ENCODE data around the gene SLX9. TPM values are rescaled to one million over a fixed set of nuclear protein-coding genes. Genes with fewer than 3 reads are reported as not detected.

Gene SLX9
- total RNA-seq, 4 donors from 2014 or later = 8.1 to 46.0 (median 16.6) TPM

GRCh38 chr21:44898011-44898488 is 41.8 kb upstream of the SLX9 start:
- Histone ChIP-seq H3K27me3 (no peaks in the 10 kb centered on the region), H3K4me3 (no peak overlapping the region), H3K27ac (peak overlapping the region in 1 of 4 donors; percentile 12), H3K9me3 (no peaks in the 10 kb centered on the region), H3K4me1 (peaks cover 0 to 3% (median 0%) of the 10 kb centered on the region in 4 donors), H3K36me3 (no peaks in the 10 kb centered on the region)
- intact Hi-C loops (cut with DNase I; ENCODE audit: low total_unique reads) (no loop called here), in situ Hi-C loops (cut with MboI; ENCODE audit: low pct_ligation_motif_present in 1 of 4, low pct_unique_long_range_greater_than_20kb in 1 of 4, low sequenced_read_pairs in 3 of 4) (no loop called here)
- 63 to 80% methylated on average over 1 to 11 of the region's 13 CpGs for WGBS, 2 donors (ENCODE audit: low coverage in 1 of 2)
- DNase-seq = no peak
- no peak for TF ChIP-seq CTCF (IDR thresholded peaks at IDR 0.05)
- TF ChIP-seq POLR2AphosphoS5 (IDR thresholded peaks at IDR 0.05) = no peak
- TF ChIP-seq EP300 (IDR thresholded peaks at IDR 0.05; ENCODE audit: low read depth) = no peak
- no peak for TF ChIP-seq POLR2A (IDR thresholded peaks at IDR 0.05)

DNA sequence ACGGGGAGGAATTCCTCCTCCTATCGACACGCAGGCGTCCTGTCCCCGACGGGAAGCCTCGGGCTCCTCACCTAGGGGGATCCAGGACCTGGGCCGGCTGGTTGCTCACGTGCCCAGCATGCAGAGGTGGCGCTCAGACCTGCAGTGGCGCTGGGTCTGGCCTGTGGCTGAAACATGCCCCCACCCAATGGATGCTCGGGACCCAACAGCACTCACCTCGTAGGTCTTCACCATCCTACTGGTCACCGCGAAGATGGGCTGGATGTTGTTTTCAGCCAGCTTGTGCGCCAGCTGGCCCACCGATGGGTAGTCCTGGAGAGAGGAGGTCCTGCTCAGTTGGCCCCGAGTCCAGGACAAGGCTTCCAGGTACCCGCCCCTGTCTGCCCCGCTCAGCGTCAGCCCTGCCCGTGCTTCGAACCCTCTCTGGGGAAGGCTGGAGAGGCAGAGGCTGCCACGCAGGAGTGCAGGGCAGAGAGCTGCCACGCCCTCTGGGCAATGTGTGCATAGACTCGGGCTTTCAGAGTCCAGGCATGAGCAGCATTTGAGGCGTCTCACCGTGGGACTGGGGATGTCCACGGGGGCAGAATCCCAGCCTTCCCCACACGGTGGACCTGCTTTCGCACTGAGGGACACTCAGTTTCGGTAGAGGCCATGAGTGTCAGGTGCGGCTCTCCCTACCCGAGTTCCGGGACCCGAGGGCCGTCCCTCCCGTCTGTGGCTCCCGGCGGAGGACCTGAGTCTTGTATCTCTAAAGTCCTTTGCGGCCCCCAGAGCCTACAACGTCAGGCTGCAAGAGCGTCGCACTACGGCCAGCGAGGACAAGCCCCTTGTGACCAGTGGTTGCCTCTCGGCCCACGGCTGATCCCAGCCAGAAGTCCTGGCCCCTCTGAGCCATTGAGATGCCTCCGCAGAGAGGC is 40.7 kb upstream of the SLX9 start:
- in situ Hi-C loops (cut with MboI; ENCODE audit: low pct_ligation_motif_present in 1 of 4, low pct_unique_long_range_greater_than_20kb in 1 of 4, low sequenced_read_pairs in 3 of 4) (no loop called here), intact Hi-C loops (cut with DNase I; ENCODE audit: low total_unique reads) (no loop called here)
- no peak for TF ChIP-seq POLR2AphosphoS5 (IDR thresholded peaks at IDR 0.05)
- TF ChIP-seq CTCF (IDR thresholded peaks at IDR 0.05) = no peak
- TF ChIP-seq EP300 (IDR thresholded peaks at IDR 0.05; ENCODE audit: low read depth) = no peak
- TF ChIP-seq POLR2A (IDR thresholded peaks at IDR 0.05) = no peak
- Histone ChIP-seq H3K4me3 (no peak overlapping the region), H3K9me3 (no peaks in the 10 kb centered on the region), H3K27ac (no peak overlapping the region), H3K36me3 (no peaks in the 10 kb centered on the region), H3K27me3 (no peaks in the 10 kb centered on the region), H3K4me1 (peaks cover 0 to 3% (median 0%) of the 10 kb centered on the region in 4 donors)
- DNase-seq = no peak
- WGBS, 2 donors (ENCODE audit: low coverage in 1 of 2) = 75 to 83% methylated on average over 1 to 49 of the region's 49 CpGs

- DNase-seq = no peak
- in situ Hi-C loops (cut with MboI; ENCODE audit: low pct_ligation_motif_present in 1 of 4, low pct_unique_long_range_greater_than_20kb in 1 of 4, low sequenced_read_pairs in 3 of 4) (no loop called here), intact Hi-C loops (cut with DNase I; ENCODE audit: low total_unique reads) (no loop called here)
- H3K4me1 ChIP-seq = peaks cover 0 to 3% (median 0%) of the 10 kb centered on the region in 4 donors
- no peaks in the 10 kb centered on the region for H3K27me3 ChIP-seq
- no peak overlapping the region for H3K27ac ChIP-seq
- no peak for TF ChIP-seq EP300 (IDR thresholded peaks at IDR 0.05; ENCODE audit: low read depth)
- TF ChIP-seq POLR2AphosphoS5 (IDR thresholded peaks at IDR 0.05) = no peak
- TF ChIP-seq POLR2A (IDR thresholded peaks at IDR 0.05) = no peak
- WGBS, 2 donors (ENCODE audit: low coverage in 1 of 2) = 77% methylated on average over 37 of the region's 37 CpGs; no CpG with 5 or more reads in 1 of the 2 donors
- H3K36me3 ChIP-seq = no peaks in the 10 kb centered on the region
- no peaks in the 10 kb centered on the region for H3K9me3 ChIP-seq
- H3K4me3 ChIP-seq = no peak overlapping the region
Observed at GRCh38 chr21:44899768-44900558, 39.9 kb upstream of the SLX9 start.

DNA sequence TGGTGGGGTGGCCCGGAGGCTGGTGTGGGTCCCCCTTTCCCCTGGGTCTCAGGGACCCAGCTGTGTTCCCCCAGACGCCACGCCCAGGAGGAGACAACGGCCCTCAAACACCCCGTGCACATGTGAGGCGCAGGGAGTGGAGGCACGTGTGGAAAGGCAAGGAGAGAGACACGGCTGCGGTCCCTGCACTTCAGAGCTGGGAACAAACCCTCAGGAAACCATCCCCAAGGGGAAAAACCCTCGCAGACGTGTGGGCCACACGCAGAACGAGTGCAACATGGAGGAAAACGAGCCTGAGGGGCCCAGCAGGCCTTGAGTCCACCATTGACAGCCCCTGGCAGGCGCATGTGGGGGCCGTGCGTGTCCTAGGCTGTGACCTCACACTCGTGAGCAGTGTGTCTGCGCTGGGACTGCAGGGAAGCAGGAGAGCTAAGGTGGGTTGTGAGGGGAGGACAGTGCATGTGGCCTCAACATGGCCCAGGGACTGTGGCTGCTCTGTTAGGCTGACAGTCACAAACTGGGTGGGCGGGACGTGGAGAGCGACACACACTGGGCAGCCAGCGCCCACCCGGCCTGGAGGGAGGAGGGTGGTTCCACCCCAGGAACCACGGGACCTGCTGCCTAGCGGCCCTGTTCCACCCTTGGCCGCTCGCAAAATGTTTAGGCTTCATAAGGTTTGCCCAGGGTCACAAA is 39.1 kb upstream of the SLX9 start:
- no peak for DNase-seq
- Histone ChIP-seq H3K4me3 (no peak overlapping the region), H3K4me1 (peaks cover 0 to 3% (median 0%) of the 10 kb centered on the region in 4 donors), H3K27me3 (no peaks in the 10 kb centered on the region), H3K9me3 (no peaks in the 10 kb centered on the region), H3K36me3 (no peaks in the 10 kb centered on the region), H3K27ac (no peak overlapping the region)
- in situ Hi-C loops (cut with MboI; ENCODE audit: low pct_ligation_motif_present in 1 of 4, low pct_unique_long_range_greater_than_20kb in 1 of 4, low sequenced_read_pairs in 3 of 4) (no loop called here), intact Hi-C loops (cut with DNase I; ENCODE audit: low total_unique reads) (no loop called here)
- TF ChIP-seq CTCF (IDR thresholded peaks at IDR 0.05) = no peak
- no peak for TF ChIP-seq POLR2A (IDR thresholded peaks at IDR 0.05)
- TF ChIP-seq POLR2AphosphoS5 (IDR thresholded peaks at IDR 0.05) = no peak
- no peak for TF ChIP-seq EP300 (IDR thresholded peaks at IDR 0.05; ENCODE audit: low read depth)
- WGBS, 2 donors (ENCODE audit: low coverage in 1 of 2) = 79% methylated on average over 25 of the region's 28 CpGs; no CpG with 5 or more reads in 1 of the 2 donors

All from transverse colon (tissue), 4 donors.